CD4-positive, alpha-beta T cell treated with Interleukin-4 for 1 hour (primary cell): ENCODE data around the gene ELANE.

Source experiments
- DNase-seq, 2 donors: peaks; one replicate each; pipeline ENCODE4 v3.0.0-alpha.2; 2020 to 2022

Gene ELANE

GRCh38 chr19:881385-882071, 29.4 kb downstream of the ELANE start:
- no peak for DNase-seq

GRCh38 chr19:882871-883497, 30.9 kb downstream of the ELANE start:
- no peak for DNase-seq

DNA sequence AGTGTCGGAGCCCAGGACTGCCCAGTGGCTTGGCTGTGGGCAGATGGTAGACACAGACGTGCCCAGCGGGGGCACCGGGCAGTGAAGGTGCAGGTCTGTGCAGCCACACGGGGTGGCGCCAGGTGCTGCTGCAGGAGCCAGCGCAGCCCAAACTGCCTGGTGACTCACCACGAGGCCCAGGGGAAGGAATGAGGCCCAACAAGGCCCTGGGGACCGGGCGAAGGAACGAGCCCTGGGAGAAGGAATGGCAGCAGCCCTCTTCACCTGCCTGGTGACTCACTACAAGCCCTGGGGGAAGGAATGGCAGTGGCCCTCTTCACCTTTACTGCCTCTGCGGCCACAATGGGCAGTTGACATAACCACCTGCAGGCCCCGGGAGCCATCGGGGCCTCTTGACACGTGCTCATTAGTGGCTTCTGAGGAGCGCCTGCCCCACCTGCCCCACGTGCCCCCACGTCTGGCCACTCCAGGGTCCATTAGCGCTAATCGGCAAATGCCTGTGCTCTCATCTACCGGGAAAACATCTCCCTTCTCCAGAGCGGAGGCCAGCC, 31.6 kb downstream of the ELANE start:
- no peak for DNase-seq

- DNase-seq = no peak
Observed at GRCh38 chr19:884420-885211, 32.5 kb downstream of the ELANE start.

GRCh38 chr19:885536-886224, 33.6 kb downstream of the ELANE start:
- DNase-seq = no peak

GRCh38 chr19:887072-887471, 35.0 kb downstream of the ELANE start:
- DNase-seq = no peak

- no peak for DNase-seq
Observed at GRCh38 chr19:887599-887998, 35.5 kb downstream of the ELANE start.

DNA sequence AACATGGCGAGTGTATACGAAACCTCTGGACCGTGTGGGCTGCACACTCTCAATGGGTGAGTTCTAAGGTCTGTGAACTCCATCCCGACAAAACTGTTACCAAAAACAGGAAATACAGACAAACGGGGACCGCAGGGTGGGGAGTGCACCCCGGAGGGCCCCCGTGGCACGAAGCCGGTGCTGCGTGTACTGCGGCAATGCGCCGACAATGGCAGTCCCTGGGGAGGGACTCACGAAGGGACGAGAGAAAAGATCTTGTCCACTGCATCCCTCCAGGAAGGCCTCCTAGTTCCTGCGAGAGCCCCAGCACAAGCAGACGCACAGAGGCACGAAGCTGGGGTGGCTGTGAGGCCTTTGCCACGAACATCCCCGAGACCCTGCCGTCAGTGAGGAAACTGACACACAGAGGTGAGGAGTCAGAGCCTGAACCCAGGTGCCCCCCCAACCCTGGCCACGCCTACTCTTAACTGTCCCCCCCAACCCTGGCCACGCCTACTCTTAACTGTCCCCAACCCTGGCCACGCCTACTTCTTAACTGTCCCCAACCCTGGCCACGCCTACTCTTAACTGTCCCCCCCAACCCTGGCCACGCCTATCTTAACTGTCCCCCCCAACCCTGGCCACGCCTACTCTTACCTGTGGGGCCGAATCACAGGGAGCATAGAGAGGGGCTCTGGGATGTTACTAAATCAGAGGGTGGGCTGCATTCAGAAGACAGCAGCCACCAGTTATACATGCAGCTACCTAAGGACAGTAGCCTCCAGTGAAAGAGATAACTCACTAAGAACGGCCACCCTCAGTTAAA, 36.7 kb downstream of the ELANE start:
- DNase-seq = peak in 1 of 2 donors; percentile 70

DNA sequence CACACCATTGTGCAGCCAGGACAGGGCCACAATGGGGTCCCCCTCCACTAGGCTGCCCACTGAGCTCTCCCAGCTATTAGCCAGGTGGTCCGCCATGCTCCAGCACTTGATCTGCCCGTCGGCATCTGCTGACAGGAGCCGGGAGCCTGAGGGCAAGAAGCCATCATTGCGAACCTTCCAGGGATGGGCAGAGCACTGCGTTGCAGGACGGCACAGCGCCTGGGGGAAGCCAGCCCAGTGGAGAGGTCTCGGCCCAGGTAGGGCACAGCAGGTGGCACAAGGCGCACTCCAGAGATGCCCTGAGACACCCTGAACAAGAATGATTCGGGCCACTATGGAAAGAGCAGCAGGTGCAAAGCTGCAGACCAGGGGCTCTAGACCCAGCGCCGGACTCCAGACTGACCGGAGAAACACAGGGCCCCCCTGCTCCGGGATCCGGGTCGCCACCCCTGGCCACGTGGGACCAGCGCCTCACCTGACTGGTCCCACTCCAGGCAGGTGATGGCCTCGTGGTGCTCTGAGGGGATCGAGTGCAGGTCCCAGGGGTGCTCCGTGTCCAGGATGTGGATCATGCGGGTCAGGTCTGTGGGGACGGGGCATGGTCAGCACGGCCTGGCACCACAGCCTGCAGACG, 37.7 kb downstream of the ELANE start:
- no peak for DNase-seq

DNA sequence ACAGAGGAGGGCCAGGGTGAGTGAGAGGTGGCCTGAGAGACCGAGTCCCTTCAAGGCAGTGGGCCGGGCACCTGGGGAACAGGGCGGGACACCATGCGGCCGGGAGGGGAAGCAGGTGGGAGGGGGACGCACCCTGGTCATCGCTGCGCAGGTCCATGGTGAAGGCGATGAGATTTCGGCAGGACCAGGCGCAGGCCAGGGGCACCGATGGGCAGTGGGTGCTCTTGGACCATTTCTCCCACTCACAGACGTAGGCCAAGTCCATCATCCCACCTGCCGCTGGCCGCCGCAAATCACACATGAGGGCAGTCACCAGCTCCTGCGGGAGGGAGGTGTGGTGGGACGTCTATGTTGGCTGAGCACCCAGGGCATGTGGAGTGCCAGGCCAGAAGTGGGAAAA, 38.7 kb downstream of the ELANE start:
- no peak for DNase-seq

- peak in 1 of 2 donors; percentile 28 for DNase-seq
Observed at GRCh38 chr19:891421-892200, 39.5 kb downstream of the ELANE start.

- DNase-seq = no peak
Observed at GRCh38 chr19:892243-892893, 40.3 kb downstream of the ELANE start.

GRCh38 chr19:892894-893689, 41.0 kb downstream of the ELANE start, which contains the start of the genes MED16 and RNU6-9:
MED16 (minus strand) TSS chr19:893187; CDS start chr19:891131, 2,056 bp downstream.
RNU6-9 (plus strand) TSS chr19:893484.
- DNase-seq = peak; percentile 93 to 94

DNA sequence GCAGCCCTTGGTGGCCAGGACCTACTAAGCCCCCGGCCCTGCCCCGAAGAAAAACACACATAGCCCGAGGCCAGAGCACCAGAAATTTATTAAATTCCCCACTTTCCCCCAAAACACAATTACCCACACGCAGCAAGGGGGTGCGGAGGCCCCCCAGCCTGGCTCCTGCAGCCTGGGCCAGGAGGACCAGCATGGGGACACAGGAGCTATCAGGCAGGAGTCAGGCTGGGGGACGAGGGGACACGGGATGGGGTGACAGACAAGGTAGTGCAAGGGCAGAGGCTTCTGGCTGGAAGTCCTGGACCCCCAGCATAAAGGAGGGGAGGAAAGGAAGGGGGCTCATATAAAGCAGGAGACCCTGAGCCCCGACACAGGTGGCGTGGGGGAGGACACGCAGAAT, 44.3 kb downstream of the ELANE start:
- DNase-seq = no peak

DNA sequence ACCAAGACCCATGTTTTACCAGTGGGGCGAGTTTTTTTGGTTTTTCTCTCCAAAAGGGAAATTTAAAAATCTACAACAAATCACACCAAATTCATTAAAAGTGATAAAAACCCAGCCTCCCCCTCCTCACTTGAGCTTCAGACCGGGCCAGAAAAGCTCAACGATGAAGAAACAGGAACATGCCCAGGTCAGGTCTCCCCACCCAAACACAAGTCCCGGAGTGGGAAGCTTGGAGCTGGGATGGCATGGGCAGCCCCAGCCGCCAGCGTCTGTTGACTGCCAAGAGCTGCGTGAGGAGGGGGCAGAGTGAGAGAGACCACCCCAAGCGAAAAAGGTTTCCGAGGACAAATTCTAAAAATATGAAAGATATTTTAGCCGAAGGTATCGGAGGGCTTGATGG, 44.9 kb downstream of the ELANE start:
- no peak for DNase-seq

DNA sequence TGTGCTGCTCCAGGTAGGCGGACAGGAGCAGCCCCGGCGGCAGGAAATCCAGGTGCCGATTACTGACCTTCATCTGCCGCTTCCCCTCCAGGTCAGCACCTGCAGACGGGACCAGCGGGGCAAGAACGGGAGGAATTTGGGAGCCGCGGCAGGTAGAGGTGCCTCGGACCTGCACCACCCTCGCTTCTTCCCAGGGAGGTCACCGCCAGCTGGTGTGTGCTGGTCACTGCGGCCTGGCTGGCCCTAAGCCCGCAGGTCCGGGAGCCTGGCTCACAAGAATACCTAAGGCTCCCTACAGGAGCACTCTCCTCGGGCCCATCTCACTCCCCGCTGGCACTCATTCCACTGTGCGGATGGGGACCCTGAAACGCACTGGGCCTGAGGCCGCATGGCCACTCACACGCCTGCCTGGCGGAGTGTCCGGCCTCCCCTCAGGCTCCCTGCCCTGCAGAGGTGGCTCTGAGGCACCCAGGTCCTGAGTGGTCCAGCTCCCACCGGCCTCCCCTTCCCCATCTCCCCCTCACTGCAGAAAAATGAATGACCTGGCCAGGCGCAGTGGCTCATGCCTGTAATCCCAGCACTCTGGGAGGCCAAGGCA, 45.4 kb downstream of the ELANE start:
- no peak for DNase-seq

GRCh38 chr19:898663-899062, 46.6 kb downstream of the ELANE start:
- DNase-seq = peak; percentile 47 to 62

- no peak for DNase-seq
Observed at GRCh38 chr19:899336-900042, 47.4 kb downstream of the ELANE start.
